ENCODE data around the gene LAPTM5.

DNA sequence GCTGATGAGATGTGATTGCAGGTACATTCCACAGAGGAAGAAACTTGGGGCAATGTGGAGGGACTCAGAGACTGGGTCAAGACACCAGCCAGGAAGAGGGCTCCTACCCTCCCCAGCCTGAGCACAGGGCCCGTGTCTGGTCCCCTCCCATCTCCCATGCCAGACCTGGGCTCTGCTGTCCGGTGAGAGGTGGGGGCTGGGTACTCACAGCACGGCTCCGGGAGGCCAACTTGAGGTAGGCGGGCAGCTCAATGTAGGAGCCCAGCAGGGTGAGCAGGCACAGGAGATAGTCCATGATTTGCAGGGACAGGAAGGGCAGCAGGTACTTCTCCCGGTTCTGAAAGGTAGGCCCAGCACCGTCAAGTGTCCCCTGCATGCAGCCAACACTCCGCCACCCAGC lies 18.0 kb downstream of the LAPTM5 start:
- TF ChIP-seq, protein P1, sequence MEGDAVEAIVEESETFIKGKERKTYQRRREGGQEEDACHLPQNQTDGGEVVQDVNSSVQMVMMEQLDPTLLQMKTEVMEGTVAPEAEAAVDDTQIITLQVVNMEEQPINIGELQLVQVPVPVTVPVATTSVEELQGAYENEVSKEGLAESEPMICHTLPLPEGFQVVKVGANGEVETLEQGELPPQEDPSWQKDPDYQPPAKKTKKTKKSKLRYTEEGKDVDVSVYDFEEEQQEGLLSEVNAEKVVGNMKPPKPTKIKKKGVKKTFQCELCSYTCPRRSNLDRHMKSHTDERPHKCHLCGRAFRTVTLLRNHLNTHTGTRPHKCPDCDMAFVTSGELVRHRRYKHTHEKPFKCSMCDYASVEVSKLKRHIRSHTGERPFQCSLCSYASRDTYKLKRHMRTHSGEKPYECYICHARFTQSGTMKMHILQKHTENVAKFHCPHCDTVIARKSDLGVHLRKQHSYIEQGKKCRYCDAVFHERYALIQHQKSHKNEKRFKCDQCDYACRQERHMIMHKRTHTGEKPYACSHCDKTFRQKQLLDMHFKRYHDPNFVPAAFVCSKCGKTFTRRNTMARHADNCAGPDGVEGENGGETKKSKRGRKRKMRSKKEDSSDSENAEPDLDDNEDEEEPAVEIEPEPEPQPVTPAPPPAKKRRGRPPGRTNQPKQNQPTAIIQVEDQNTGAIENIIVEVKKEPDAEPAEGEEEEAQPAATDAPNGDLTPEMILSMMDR (IDR thresholded peaks at IDR 0.05) = no peak
- TF ChIP-seq POLR2A (IDR thresholded peaks at IDR 0.05) = no peak
- no peak for TF ChIP-seq EP300 (IDR thresholded peaks at IDR 0.05)
